Trophoblast cell (in vitro differentiated cells and primary cell): Measurements from ENCODE around the gene C1orf159.

Experiments
- DNase-seq, 2 donors: peaks; one replicate each; pipeline ENCODE4 v3.0.0-alpha.2; 2016
- H2AFZ ChIP-seq: 2 replicates; pipeline ENCODE4 v1.6.1; 2013; ENCODE audit warnings: low read length, moderate library complexity, mild to moderate bottlenecking; ENCODE audit not compliant: insufficient read depth, poor library complexity
- H2AK5ac ChIP-seq: 2 replicates; pipeline ENCODE4 v1.6.1; 2013; ENCODE audit warnings: mild to moderate bottlenecking, low read length
- H2BK120ac ChIP-seq: 2 replicates; pipeline ENCODE4 v1.6.1; 2013; ENCODE audit warnings: low read length, mild to moderate bottlenecking, moderate library complexity; ENCODE audit not compliant: insufficient read depth, poor library complexity
- H2BK12ac ChIP-seq: 2 replicates; pipeline ENCODE4 v1.6.1; 2013; ENCODE audit warnings: mild to moderate bottlenecking, low read length, moderate library complexity
- H2BK5ac ChIP-seq: 2 replicates; pipeline ENCODE4 v1.6.1; 2013; ENCODE audit warnings: low read length, low read depth, moderate library complexity, mild to moderate bottlenecking; ENCODE audit not compliant: poor library complexity
- H3K14ac ChIP-seq: 2 replicates; pipeline ENCODE4 v1.6.1; 2013; ENCODE audit warnings: mild to moderate bottlenecking, low read length
- H3K18ac ChIP-seq: 2 replicates; pipeline ENCODE4 v1.6.1; 2013; ENCODE audit warnings: mild to moderate bottlenecking, low read length
- H3K23ac ChIP-seq: 2 replicates; pipeline ENCODE4 v1.6.1; 2013; ENCODE audit warnings: low read length
- H3K27ac ChIP-seq: 2 replicates; pipeline ENCODE4 v1.5.1; 2013; ENCODE audit warnings: low read depth, mild to moderate bottlenecking, inconsistent platforms, low read length, moderate library complexity
- H3K27me3 ChIP-seq: 2 replicates; pipeline ENCODE4 v1.6.1; 2013; ENCODE audit warnings: inconsistent platforms, mild to moderate bottlenecking, low read length, moderate library complexity; ENCODE audit not compliant: insufficient read depth
- H3K36me3 ChIP-seq, 2 experiments: 1 replicate in 1 of 2; 2 replicates in 1 of 2; pipeline ENCODE4 v1.6.1; 2013; ENCODE audit warnings: low read length in 2 of 2, mild to moderate bottlenecking in 2 of 2, moderate library complexity in 1 of 2; ENCODE audit not compliant: insufficient read depth in 2 of 2, control insufficient read depth in 1 of 2
- H3K4ac ChIP-seq: 2 replicates; pipeline ENCODE4 v1.6.1; 2013; ENCODE audit warnings: low read depth, mild to moderate bottlenecking, low read length, moderate library complexity
- H3K4me1 ChIP-seq, 2 experiments: 1 replicate in 1 of 2; 2 replicates in 1 of 2; pipeline ENCODE4 v1.6.1; 2013; ENCODE audit warnings: low read length in 2 of 2, mild to moderate bottlenecking in 2 of 2, moderate library complexity in 1 of 2; ENCODE audit not compliant: insufficient read depth in 2 of 2, control insufficient read depth in 1 of 2
- H3K4me2 ChIP-seq: 2 replicates; pipeline ENCODE4 v1.6.1; 2013; ENCODE audit warnings: inconsistent platforms, mild to moderate bottlenecking, low read length, moderate library complexity
- H3K4me3 ChIP-seq: 2 replicates; pipeline ENCODE4 v1.5.1; 2013; ENCODE audit warnings: mild to moderate bottlenecking, low read depth, low read length, inconsistent platforms
- H3K79me1 ChIP-seq: one replicate; pipeline ENCODE4 v1.6.1; 2013; ENCODE audit warnings: low read length
- H3K79me2 ChIP-seq: 2 replicates; pipeline ENCODE4 v1.6.1; 2013; ENCODE audit warnings: low read length, mild to moderate bottlenecking; ENCODE audit not compliant: control insufficient read depth, insufficient read depth, poor library complexity
- H3K9ac ChIP-seq: 2 replicates; pipeline ENCODE4 v1.6.1; 2013; ENCODE audit warnings: mild to moderate bottlenecking, low read length
- H3K9me3 ChIP-seq: 2 replicates; pipeline ENCODE4 v1.6.1; 2013; ENCODE audit warnings: low read depth, mild to moderate bottlenecking, control low read depth, inconsistent platforms, low read length; ENCODE audit not compliant: insufficient read depth
- H4K12ac ChIP-seq: 2 replicates; pipeline ENCODE4 v1.6.1; 2013; ENCODE audit warnings: low read depth, mild to moderate bottlenecking, low read length, moderate library complexity
- H4K8ac ChIP-seq: 2 replicates; pipeline ENCODE4 v1.6.1; 2013; ENCODE audit warnings: low read depth, mild to moderate bottlenecking, low read length, moderate library complexity
- H4K91ac ChIP-seq: one replicate; pipeline ENCODE4 v1.6.1; 2013; ENCODE audit warnings: low read depth, mild to moderate bottlenecking, low read length, moderate library complexity
- WGBS: extraction: QIAGEN DNeasy Blood & Tissue Kit; methylation state at CpG from one replicate; pipeline ENCODE4 v1.1.7; 2013; ENCODE audit warnings: missing lambda C conversion rate; ENCODE audit not compliant: insufficient read length, insufficient coverage; ENCODE audit errors: extremely low coverage; 5-methylcytosine and 5-hydroxymethylcytosine counted together

The C1orf159 gene

GRCh38 chr1:1047963-1048362 lies 67.9 kb downstream of the C1orf159 start:
- no peak overlapping the region for H2AFZ ChIP-seq
- H3K18ac ChIP-seq: no peak overlapping the region
- no peak overlapping the region for H4K91ac ChIP-seq
- WGBS: no CpG with 5 or more reads among the region's 25 CpGs
- peaks cover 88 to 90% of the 10 kb centered on the region in 2 experiments for H3K36me3 ChIP-seq
- no peak overlapping the region for H4K8ac ChIP-seq
- H3K9me3 ChIP-seq: peaks cover 13% of the 10 kb centered on the region
- no peak overlapping the region for H2BK5ac ChIP-seq
- H3K23ac ChIP-seq: no peak overlapping the region
- H2BK12ac ChIP-seq: no peak overlapping the region
- no peaks in the 10 kb centered on the region for H3K79me2 ChIP-seq
- H4K12ac ChIP-seq: no peak overlapping the region
- no peak overlapping the region for H3K9ac ChIP-seq
- no peaks in the 10 kb centered on the region for H3K27me3 ChIP-seq
- H3K14ac ChIP-seq: no peak overlapping the region
- no peak overlapping the region for H2AK5ac ChIP-seq
- H3K79me1 ChIP-seq: no peaks in the 10 kb centered on the region
- DNase-seq: no peak
- H3K4me1 ChIP-seq: no peaks in the 10 kb centered on the region
- no peak overlapping the region for H3K4me3 ChIP-seq
- H3K4ac ChIP-seq: no peak overlapping the region
- no peak overlapping the region for H2BK120ac ChIP-seq
- no peak overlapping the region for H3K27ac ChIP-seq
- no peak overlapping the region for H3K4me2 ChIP-seq

DNA sequence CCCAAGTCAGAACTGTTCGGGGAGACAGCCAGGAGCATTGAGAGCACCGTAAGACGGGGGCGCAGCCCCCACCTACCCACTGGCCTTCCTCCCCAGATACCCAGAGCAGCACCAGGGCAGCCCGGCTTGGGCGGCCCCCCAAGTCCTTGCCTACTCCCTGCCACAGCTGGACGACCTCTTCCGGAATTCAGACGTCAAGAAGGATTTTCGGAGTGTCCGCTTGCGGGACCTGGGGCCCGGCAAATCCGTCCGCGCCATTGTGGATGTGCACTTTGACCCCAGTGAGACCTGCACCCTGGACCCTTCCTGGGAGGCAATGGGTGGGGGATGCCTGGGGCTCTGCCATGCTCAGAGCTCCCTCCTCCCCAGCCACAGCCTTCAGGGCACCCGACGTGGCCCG lies 68.5 kb downstream of the C1orf159 start:
- H3K4me1 ChIP-seq: no peaks in the 10 kb centered on the region
- no peaks in the 10 kb centered on the region for H3K27me3 ChIP-seq
- H3K27ac ChIP-seq: no peak overlapping the region
- H3K23ac ChIP-seq: no peak overlapping the region
- no peak for DNase-seq
- no peak overlapping the region for H3K9ac ChIP-seq
- H3K79me2 ChIP-seq: no peaks in the 10 kb centered on the region
- H3K79me1 ChIP-seq: no peaks in the 10 kb centered on the region
- H3K14ac ChIP-seq: no peak overlapping the region
- no peak overlapping the region for H4K12ac ChIP-seq
- no peak overlapping the region for H2BK120ac ChIP-seq
- no peak overlapping the region for H2AK5ac ChIP-seq
- H4K8ac ChIP-seq: no peak overlapping the region
- peaks cover 88 to 95% of the 10 kb centered on the region in 2 experiments for H3K36me3 ChIP-seq
- H2BK12ac ChIP-seq: no peak overlapping the region
- no peak overlapping the region for H3K4ac ChIP-seq
- H2BK5ac ChIP-seq: no peak overlapping the region
- H3K4me3 ChIP-seq: no peak overlapping the region
- H2AFZ ChIP-seq: no peak overlapping the region
- H3K18ac ChIP-seq: no peak overlapping the region
- no peak overlapping the region for H4K91ac ChIP-seq
- WGBS: no CpG with 5 or more reads among the region's 19 CpGs
- H3K9me3 ChIP-seq: peaks cover 10% of the 10 kb centered on the region
- no peak overlapping the region for H3K4me2 ChIP-seq

GRCh38 chr1:1046767-1047166 lies 69.1 kb downstream of the C1orf159 start:
- Histone ChIP-seq H3K79me2 (no peaks in the 10 kb centered on the region), H4K8ac (no peak overlapping the region), H3K4me2 (no peak overlapping the region), H4K12ac (no peak overlapping the region), H3K14ac (no peak overlapping the region), H3K4me1 (no peaks in the 10 kb centered on the region), H3K27me3 (no peaks in the 10 kb centered on the region), H2BK120ac (no peak overlapping the region), H3K36me3 (peaks cover 88 to 93% of the 10 kb centered on the region in 2 experiments), H3K4me3 (no peak overlapping the region), H3K18ac (no peak overlapping the region), H3K4ac (no peak overlapping the region), H3K79me1 (no peaks in the 10 kb centered on the region), H3K23ac (no peak overlapping the region), H4K91ac (no peak overlapping the region), H2AFZ (no peak overlapping the region), H3K9ac (no peak overlapping the region), H2BK12ac (no peak overlapping the region), H3K9me3 (peaks cover 6% of the 10 kb centered on the region), H2AK5ac (no peak overlapping the region), H2BK5ac (no peak overlapping the region), H3K27ac (no peak overlapping the region)
- DNase-seq: no peak
- no CpG with 5 or more reads among the region's 26 CpGs for WGBS

DNA sequence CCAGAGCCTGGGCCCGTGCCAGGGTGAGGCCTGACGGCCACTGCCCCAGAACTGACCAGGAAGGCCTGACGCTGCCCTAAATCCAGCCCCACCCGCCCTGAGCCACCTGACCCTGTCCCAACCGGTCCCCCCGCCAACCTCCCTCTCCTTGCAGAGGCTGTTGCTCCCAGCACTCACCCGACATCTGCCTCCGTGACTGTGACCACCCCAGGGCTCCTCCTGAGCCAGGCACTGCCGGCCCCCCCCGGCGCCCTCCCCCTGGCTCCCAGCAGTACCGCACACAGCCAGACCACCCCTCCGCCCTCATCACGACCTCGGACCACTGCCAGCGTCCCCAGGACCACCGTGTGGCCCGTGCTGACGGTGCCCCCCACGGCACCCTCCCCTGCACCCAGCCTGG lies 69.6 kb downstream of the C1orf159 start:
- Histone ChIP-seq H4K12ac (no peak overlapping the region), H3K4me3 (no peak overlapping the region), H3K4ac (no peak overlapping the region), H4K91ac (no peak overlapping the region), H3K9ac (no peak overlapping the region), H2BK12ac (no peak overlapping the region), H3K14ac (no peak overlapping the region), H3K27ac (no peak overlapping the region), H2AFZ (no peak overlapping the region), H3K23ac (no peak overlapping the region), H2AK5ac (no peak overlapping the region), H3K4me2 (no peak overlapping the region), H3K9me3 (peaks cover 6% of the 10 kb centered on the region), H3K18ac (no peak overlapping the region), H4K8ac (no peak overlapping the region), H3K36me3 (peaks cover 86 to 93% of the 10 kb centered on the region in 2 experiments), H3K79me2 (no peaks in the 10 kb centered on the region), H3K27me3 (no peaks in the 10 kb centered on the region), H3K4me1 (no peaks in the 10 kb centered on the region), H2BK120ac (no peak overlapping the region), H2BK5ac (no peak overlapping the region), H3K79me1 (no peaks in the 10 kb centered on the region)
- no peak for DNase-seq
- WGBS: no CpG with 5 or more reads among the region's 20 CpGs
